Glomerular visceral epithelial cell (primary cell): Measurements from ENCODE around the gene MEIS1.

Source experiments
- DNase-seq: peaks from one replicate; pipeline ENCODE4 v3.0.0-alpha.2; 2016; ENCODE audit errors: extremely low spot score

MEIS1 gene

DNA sequence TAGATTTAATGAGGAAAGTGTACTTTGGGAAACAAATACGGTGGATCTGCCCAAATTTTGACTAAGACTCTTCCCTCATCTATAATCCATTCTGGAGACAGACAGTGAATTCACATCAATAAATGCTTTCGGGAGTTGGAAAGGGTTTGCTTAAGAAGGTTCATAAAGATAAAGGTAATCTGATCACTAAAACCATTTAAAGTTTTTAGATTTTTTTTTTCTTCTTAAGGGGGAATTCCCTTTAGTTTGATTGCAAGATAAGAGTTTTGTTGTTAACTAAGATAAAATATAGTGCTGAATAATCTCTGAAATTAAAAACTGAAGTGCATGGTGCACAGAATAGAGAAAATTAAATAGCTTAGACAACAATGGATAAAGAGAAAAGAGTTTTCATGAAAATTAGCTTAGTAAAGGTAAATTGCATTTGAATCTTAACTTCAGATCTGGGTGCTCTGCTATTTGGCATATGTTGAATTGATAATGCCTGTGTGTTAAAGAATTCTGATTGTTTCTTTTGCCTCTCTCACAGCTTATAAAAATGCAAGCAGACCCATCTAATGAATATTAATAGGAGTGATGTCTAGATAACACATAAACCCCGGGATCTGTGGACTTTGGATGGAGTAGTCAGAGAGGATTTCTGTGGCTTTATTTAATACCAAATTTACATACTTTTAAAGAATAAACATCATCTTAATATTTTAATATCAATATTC lies 100.8 kb downstream of the MEIS1 start:
- no peak for DNase-seq

DNA sequence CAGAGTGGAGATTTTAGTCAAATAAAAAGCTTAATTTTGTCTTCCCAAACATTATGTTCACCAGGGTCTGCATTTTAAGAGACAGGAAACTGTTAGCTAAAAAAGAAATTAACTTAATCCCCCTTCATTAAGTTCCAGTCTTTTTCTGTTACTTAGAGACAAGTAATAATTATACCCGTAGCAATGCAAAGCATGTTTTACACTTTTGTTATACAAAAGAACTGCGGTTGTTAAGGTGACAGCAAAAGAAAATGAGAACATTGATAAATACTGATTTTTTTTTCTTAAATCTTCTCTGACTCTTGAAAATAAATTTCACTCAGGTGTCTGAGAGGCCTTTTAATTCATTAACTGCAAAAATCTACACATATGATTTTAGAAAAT lies 101.4 kb downstream of the MEIS1 start:
- no peak for DNase-seq

DNA sequence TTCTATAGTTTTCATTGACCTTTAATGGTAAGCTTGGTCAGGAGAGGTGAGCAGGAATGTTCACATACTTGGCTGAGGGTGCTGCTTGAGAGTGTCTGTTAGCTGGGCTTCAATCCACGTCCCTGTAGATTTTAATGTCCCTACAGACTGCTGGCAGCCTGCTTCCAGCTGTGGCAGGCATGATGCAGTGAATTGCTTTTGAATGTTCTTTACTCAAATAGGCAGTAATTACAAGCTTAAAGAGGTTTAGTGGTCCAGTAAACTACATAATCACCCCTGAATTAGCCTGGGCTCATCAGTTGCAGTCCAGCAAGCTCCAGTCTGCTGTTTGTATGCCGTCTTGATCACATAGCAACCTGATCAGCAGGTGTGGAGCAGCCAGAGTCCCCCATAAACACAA lies 102.1 kb downstream of the MEIS1 start:
- no peak for DNase-seq

DNA sequence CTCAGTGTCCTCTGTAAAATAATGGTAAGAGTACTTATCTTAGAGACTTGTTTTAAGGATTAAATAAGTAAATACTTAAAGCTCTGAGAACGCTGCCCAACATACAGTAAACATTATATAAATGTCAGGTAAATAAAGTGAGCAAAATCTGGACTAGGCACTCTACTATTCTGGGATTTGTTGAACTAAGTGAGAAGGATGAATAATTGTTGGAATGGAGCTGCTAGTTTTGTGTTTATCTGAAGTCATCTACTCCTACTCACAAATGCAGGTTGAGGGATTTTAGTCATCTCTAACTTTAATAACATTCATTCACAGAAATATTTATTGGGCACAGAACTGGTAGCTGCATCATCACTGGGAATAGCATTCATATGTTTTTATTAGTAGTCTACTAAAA lies 103.4 kb downstream of the MEIS1 start:
- no peak for DNase-seq

DNA sequence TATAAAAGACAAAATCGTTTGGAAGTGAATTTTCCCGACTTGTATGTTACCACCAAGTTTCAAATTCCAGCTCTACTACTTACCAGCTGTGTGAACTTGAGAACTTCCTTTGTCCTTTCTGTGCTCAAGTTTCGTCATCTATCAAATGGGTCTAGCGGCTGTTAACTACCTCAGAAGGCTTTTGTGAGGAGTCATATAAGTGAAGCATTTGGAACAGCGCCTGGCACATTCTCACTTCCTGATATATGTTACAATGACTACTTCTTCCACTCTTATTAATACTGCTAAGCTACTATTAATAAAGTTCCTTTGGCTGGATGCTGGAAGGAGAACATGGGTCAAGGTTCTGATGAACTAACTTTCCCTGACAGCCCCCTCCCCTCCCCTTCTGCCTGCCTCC lies 104.5 kb downstream of the MEIS1 start:
- DNase-seq = no peak

DNA sequence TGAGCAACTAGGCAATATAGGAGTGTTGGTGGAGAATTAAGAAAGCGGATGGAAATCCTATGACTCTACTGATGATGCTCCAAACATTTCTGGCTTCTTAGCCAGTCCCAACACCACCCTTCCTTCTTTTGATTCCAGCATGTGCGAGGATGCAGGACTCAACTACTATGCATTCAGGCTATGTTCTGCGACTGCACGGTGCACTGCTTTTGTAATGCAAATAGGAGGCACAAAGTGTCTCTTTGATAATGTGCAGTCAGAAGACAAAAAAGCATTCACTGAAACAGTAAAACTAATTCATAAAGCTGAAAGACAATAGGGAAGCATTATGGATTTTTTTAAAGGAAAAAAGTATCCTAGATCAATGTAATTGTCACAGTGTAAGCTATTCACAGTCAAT lies 106.7 kb downstream of the MEIS1 start:
- DNase-seq = no peak

DNA sequence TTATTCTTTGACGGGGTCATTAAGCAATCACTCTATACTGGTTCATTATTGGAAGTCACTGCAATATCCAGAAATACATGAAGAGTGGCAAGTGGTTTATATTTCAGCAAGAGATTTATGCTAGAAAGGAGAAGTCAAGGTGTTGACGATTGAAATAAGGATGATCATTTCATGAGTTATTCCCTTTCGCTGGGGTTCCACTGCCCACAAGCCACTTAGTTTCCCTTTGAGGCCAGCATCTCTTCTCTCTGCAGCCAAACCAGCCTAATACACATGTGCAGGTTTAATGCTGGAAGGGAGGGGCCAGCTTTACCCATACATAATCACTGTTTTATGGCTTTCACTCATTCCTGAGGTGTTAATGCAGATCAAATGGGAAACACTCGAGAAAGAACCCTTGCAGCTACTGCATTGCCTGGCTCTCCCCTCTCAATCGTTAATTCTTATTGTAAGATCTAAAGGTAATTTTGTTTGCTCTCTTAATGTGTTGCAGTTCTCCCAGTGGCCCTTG lies 108.4 kb downstream of the MEIS1 start:
- no peak for DNase-seq

DNA sequence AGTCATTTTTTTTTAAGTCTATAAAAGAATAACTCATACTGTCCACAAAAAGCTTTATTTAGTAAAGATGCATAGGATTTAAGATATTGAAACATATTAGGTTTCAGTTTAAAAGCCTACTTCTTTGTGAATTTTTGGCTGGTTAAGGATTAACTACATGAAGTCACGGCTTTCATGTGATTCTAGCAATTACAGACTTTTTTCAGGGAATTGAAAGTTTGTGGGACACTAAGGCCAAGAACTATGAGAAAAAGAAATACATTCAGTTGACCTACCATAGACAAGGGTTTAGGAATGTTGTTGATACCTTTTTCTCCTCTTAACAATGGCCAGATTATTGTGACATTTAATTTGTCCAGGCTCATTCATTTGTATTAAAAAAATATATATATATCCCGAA lies 109.3 kb downstream of the MEIS1 start:
- no peak for DNase-seq

DNA sequence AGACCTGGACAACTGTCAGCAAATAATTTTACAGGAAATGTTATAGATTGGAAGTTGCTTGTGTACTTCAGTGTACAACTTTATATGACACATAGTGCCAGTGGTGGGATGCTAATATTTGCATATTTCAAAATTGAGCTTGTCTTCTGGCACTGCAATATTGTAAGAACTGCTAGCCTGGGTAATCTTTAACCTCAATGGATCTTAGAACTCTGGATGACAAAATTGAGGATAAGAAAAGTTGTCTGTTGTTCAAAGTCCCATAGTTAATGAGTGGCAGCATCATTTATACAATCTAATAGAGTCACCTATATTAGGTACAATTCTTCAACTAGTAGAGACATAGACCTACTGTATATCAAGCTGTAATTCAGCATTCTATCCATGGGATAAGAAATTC lies 110.3 kb downstream of the MEIS1 start:
- no peak for DNase-seq

DNA sequence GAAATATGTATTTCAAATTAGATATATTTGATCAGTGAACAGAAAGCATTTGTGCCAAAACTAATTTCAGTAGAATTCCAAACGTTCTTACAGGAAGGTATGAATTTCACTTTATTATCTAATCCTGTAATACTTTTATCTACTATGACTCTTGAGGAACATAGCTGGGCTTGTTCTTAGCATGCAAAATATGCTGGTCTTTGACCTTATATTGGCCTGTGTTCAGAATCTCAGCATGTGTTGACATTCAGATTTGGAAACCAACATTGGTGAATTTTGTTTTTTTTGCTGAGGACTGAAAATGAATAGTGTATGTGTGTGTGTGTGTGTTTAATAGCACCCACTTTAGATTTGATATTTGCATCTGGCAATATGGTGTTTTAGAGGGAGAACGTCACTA lies 112.2 kb downstream of the MEIS1 start:
- no peak for DNase-seq

DNA sequence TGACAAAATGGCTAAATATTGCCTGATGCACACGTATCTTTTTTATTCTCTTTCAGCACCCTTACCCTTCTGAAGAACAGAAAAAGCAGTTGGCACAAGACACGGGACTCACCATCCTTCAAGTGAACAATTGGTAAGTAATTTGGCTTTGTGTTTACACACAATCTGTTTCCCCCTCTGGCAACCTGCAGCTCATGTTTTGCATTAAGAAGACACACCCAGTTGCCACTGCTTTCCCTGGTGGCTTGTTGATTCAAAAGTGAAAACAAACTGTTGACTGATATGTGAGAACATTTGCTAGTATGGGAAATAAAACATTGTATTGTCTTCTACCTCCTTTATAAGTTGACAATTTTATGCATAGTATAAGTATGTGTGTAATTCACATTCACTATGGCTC lies 113.0 kb downstream of the MEIS1 start:
- DNase-seq = no peak

DNA sequence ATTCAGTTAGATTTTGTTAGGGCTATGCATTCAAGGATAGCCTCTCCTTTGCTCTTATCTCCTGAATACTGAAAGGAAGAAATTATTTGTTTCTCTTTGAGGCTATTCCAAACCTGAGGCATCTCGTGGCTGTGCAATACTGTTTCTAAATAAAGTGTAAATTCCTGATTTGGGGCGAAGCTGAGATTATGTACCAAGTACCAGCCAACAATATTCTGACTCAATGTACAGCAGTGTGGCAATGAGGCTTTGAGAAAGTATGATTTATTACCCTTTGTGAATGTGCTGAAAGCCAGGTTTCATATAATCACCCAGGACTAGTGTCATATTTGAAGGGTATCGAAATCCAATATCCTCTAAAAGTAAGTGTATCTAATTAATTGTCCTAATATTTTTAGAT lies 113.5 kb downstream of the MEIS1 start:
- no peak for DNase-seq

DNA sequence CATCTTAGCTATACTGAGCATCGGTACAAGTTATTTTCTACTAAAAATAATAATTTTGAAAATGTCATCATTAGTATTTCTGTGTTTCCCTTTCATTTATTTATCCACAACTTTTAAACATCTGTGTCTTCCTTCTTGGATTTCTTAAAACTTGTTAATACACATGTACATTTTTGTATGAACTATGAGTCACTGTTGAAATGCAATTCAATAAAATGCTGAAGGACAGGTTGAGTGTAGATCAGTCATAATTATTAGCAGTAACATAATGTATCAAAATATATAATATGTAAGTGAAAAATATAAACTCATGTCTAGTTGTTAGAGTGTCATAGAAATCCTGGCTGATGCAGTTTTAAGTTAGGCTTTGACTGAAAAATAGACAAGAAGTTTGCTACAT lies 115.9 kb downstream of the MEIS1 start:
- no peak for DNase-seq

DNA sequence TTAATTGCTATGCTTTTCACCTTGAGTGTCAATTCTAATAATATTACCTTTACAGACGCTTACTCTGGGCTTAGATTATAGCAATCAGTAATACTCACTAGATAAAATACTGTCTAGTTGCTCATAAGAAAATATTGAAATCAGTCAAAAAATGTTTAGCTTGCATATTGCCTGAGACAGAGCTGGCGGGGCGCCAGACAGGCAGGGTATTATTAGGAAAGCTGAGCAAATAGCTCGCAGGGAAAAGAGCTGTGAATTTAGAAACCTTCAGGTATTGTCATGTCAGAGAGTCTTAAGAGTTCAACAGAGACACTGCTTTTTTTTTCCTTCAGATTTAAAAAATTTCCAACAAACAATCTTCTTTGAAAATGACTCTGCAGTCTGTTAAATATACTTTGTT lies 118.4 kb downstream of the MEIS1 start:
- no peak for DNase-seq

DNA sequence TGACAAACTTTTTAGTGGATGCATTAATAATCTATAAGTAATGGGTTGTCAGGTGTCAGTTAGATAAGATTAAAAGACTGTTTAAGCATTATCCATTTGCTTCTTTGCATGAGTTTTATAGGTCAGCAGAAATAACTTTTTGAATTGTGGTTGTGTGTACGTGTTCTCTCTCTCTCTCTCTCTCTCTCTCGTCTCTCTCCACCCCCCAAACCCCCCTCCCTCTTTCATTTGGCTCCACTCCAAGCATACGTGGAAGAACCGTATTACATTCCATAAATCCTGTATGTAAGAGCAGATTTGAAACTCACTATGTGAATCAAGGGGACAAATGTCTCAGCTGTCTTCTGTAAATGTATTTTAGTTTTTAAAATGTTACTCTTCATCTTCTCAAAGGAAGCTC lies 120.2 kb downstream of the MEIS1 start:
- DNase-seq = no peak

DNA sequence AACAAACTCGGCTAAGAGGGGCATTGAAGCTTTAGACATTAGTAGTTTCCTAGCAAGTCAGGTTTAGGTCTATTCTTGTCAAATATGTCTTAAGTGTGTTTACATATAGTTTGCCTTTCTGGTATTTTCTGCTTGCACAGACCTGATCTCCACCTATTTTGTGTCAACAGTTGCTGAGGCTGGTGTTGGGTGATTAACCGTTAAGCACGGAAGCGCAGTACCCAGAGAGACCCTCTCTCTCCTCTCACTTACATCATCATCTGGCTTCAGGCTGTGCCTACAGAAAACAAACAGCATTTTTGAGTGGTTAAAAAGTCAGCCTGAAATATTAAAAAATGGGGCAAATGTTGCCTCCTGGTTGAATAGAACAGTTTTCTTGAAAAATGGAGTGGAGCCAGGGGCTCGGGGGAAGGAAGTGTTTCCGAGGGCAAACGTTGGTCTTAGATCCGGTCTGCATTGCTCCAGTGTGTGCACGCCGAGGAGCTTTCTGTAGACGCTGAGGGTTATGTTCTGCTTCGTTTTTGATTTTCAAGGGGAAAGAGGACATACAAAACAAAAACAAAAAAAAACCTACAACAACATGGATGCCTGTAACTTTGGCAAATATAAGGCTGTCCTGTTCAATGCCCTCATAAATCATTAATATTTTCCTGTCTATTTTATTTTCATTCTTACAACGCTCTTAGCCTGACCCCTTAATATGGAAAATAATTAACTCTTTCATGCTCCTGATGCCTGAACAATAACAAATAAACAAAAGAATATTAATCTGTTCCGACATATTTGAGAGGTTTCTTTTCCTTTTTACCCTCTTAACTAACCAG lies 120.8 kb downstream of the MEIS1 start:
- no peak for DNase-seq

DNA sequence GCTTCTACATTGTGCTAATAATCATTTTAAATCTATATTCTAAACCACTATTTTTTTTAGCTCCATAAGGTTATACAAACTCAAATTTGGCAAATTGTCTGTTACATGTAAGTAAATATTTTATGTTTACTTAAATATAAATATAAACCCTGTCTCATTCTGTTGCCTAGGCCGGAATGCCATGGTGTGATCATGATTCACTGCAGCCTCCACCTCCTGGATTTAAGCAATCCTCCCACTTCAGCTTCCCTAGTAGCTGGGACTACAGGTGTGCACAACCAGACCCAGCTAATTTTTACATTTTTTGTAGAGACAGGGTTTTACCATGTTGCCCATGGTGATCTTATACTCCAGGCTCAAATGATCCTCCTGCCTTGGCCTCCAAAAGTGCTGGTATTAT lies 124.7 kb downstream of the MEIS1 start:
- no peak for DNase-seq

DNA sequence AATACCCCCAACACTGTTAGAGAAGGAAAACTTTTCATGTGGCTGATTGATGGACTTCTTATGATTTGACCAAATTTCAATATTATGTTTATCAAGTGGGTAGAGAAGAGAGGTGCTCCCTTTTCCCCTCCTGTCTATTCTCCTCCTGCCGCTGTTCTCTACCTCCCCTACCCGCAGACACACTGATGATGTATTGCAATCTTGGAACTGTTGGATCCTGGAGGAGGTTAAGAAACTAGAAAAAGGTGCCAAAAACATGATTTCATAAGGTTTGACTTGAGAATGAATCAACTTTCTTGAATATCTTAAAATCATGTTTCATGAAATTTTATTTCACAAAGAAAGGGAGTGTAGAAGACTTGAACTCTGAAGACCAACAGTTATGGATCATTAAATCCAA lies 125.8 kb downstream of the MEIS1 start:
- DNase-seq = no peak

DNA sequence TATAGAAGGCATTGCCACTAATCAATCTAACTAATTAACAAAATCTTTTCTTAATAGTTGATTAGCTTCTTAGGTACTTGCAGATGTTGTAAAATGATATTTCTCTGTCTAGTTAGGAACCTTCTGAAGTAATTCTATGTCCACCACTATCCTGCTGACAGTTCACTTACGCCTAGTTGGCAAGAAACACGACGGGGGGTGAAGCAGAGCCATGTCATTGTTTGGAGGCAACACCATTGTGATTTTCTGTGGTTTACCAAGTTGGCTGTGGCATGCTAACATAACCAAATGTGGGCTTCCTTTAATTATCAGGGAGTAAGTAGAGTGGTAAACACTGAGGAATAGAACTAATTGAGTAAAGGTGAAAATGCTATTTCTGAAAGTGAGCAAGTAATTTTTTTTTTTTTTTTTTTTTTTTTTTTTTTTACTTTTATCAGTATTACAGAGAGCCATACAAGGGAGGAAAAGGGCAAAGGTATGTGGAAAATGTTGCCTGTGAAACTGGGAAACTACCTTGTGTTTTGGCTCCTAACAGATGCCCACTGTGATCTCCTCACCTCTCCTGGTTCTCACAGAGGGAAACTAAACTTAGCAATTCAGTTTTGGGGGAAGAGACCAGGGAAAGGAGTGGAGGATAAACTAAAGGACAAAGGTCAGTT lies 126.8 kb downstream of the MEIS1 start:
- DNase-seq = no peak

DNA sequence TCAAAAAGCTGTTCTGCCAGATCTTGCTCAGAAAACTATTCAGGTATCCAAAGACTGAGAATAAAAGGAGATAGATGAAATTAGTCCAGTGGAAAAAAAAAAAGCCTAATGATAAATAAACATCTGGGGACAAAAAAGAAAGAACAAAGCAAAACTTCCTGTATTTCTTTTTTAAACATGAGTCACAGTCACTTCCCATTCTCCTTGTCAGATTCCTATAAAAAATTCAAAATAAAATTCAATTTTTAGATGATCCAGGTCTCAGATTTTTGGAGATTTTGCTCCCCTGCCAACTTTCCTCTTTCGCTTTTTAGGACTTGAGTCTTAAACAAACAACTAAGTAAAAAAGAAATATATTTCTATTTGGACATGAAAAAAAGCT lies 127.4 kb downstream of the MEIS1 start:
- no peak for DNase-seq

DNA sequence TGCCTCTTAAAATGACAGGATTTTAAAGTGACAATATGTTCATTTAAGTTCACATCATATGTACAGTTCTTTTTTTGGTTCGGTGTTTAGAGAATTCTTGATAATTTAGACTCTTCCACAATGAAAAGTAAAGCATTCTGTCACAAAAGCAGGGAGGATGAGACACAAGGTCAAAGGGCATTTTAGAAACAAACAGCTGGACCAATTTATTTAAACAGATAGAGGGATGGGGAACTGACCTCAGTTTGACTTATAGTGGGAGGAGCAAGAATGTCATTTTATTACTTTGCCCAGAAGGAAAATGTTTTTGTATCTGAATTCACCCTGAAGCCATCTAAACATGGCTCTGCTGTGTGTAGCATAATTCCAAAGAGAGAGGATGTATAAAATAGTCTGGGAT lies 128.5 kb downstream of the MEIS1 start:
- no peak for DNase-seq

DNA sequence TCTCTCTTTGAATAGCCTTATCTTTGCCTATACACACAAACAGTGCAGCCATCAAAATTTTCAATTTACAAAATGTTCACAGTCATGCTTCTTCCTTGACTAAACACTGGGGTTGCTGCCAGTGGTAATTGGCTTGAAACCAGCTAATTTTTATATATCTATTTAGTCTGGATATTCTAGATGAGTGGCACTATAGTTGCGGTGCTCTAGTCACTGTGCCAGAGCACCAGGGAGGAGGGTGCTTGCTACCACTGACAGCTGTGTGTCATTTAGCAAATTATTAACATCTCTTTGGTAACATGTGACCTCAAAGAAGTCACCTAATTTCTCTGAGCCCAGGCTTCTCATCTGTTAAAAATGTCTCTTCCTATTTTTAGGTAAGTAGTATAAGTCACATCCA lies 130.4 kb downstream of the MEIS1 start:
- DNase-seq = peak; percentile 62
